Suppressor macrophage treated with lipopolysaccharide for 1 hour (primary cell): ENCODE data around the gene TTC3.

Experiments used
- DNase-seq, 3 donors: peaks; one replicate each; pipeline ENCODE4 v3.0.0-alpha.2; 2020 to 2022

TTC3 gene

DNA sequence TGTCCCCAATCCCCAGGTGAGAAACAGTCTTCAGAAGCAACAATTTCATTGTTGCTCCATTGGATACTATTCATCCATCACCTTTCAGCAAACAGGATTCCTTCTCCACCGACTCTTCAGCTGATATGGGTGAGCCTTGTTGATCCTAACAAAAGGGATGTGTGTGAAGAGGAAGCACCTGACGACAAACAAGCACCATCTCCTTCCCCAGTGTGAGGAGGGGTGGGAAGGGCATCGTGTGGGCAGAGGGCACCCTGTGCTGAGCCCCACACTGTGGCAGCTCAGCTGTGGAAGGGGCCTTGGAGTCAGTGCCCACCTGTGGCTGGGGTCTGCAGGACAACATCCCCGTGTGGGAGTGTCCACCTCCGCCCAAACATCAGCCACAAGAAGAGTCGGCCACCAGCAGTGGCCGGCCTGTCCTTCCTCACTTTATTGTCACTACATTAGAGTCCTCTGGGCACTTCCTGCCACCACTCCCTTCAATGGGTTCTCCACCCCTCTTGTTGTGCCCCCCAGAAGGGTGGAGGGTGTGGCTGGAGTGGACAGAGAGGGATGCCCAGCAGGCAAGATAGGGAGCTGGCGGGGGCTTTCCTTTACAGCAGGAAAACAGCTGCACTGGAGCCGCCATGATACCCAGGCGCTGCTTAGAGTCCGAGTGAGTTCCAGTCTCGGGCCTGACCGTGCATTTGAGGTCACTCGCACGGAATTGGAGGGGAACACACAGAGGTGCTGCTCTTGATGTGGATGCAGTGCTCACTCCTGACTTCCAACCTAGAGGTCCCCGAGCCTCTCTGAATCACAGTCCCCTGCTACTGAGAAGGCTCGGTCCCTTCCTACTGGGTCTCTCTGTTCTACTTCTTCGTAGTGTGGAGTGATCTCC is 153.2 kb downstream of the TTC3 start:
- no peak for DNase-seq

DNA sequence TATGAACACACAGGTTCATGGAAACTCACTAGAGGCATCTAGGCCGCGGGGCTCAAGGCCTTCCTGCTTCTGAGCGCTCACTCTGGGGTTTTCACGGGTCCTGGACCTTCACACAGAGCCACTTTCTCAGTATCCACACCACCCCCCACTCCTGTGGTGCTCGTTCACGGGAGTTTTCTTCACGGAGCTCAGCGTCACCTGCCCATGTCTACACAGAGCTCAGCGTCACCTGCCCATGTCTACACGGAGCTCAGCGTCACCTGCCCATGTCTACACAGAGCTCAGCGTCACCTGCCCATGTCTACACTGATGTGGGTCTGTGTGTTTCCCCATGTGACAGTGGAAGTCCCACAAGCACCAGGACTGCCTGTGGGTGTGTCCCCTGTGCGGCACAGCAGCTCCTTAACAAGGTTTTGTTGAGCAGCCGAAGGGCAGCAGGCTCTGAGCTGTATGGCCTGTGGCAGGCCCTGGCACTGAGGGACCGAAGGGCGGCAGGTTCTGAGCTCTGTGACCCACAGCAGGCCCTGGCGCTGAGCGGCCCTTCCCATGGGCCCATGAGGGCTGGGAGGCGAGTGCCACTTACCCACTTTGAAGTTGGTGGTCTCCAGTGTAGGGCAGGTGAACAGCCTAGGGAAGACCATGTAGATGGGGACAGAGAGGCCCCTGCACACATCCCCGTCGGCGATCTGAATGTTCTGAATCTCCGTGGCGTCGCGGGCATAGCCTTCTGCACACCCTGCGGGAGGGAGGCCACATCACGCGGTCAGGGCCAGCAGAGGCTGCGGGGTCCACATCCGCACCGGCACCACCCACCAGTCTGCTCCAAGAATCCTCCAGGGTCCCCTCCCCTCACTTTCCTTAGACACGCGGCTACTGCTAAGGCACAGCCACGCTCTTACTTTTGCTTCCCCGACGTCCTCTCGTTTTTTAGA is 154.3 kb downstream of the TTC3 start:
- no peak for DNase-seq

DNA sequence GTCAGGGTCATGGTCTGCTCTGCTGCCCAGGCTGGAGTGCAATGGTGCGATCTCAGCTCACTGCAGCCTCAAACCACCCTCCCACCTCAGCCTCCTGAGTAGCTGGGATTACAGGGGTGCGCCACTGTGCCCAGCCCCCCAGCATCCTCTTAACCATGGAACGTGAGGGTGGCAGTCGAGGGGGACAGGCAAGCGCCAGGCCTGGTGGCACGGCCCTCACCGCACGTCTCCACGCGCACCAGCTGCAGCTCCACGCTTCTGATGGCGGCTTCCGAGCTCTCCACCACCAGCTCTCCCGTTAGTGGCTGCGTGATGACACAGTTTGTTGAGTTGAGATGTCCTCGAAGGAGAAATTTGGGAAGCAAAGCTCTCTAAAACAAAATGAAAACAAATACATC is 154.9 kb downstream of the TTC3 start:
- DNase-seq: no peak

DNA sequence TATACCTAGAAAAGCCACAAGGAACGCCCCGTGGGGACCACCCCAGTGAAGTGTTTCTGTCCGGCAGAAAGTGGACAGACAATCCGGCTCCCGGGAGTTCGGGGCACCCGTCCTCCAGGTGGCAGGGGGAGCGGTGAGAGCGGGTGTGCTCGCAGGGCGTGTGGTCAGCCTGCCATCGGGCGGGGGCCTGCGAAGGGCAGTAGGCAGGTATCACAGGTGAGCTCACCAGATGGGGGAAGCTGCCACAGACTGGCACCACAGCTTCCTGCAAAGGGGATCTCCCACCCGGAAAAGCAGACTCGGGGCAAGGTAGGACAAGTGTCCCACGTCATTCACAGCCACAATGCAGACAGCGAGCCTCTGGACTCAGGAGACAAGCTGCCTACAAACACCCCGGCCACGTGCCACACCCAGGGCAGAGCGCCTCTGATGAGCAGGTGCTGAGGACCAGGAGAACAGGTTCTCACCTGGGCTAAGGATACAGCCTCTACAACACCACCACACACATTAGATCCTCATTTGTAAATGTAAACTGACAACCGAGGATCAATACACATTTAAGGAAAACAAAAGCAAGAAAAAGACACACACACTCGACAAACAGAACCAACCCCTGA is 157.7 kb downstream of the TTC3 start:
- DNase-seq: no peak

DNA sequence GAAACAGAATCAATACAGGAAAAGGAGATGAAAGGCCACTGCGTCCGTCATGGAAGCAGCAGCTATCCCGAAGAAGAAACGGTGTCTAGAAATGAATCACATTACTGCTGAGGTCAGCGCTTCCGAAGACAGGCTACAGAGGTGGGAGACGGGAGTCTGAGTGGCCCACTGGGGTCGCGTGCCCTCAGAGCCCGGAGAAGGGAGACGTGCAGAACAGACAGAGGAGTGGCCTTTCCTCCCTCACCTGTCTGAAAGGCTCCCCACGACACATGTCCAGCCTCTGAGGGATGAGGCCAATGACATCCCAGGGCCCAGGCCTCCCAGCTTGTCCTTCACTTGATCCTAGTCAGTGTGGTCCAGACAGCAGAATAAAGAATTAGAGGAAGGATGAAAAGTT is 158.2 kb downstream of the TTC3 start:
- DNase-seq: no peak

DNA sequence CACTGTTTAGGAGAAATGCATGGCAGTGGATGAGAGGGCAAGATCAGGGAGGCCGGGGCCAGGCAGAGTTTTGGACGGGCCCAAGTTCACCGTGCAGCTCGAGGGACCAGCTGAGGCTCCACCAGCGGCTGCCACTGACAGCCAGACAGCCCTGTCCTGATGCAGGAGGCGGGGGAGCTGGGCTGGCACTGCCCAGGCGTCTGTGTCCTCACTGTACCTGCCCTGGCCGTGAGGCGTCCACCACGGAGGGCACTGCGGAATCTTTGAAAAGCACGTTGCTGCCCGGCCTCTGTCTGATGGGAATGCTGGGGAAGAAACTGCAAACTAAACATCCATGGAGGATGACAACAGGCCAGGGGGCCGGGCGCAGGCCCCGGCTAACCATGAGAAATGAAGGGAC is 158.6 kb downstream of the TTC3 start:
- DNase-seq: no peak

DNA sequence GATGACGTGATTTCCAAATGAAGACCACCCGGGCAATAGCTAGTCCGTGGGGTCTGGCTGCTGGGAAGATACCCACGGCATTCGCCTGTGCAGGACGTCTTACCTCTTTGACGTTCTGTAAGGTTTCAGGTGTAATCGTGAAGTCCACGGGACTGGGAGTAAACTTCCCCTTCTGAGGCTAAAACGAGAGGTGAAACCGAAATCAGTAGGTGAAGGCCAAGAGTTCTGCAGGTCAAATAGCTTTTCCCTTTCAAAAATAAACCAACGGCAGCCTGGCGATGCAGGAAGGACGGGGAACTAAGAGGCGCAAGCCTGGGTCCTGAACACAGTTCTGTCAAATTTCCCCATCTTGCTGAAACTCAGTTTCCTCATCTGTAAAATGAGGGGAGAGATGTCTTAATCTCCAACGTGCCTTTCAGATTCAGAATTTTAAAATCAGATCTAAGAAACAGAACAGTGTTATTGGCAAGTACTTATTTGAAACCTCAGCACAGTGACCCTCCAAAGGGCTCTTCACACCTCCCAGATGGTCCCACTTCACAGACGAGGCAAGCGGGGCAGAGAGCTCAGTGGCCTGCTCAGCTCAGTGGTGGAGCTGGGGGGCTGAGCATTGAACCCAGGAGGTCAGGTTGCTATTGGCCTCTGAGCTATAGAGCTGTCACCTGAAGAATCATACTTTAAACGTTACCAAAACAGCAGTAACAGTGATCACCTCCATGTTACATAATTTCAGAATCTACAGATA is 159.4 kb downstream of the TTC3 start:
- no peak for DNase-seq

DNA sequence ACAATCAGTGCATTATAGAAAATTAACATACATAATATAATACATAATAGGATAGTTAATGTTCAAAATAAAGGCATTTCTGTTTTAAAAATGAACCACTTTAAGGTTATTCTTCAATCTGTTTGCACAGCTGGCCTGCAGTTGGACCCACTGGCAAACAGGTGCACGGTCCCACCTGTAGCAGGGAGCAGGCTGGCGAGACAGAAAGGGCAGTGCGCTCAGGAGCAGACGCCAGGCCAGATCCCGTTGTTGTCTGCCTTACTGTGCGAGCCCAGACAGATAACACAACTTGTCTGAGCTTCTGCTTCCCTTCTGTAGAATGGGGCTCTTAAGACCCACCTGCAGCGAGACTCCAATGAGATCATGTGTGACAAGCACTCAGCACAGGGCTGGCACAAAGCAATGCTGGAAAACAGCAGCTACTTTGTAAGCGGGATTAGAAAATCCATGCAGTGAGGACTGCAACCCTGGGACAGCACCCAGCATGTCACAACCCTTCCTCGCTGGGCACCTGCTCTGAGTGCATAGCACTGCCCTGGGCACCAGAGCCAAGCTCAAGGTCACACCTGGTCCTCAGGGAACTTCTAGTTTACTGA is 160.6 kb downstream of the TTC3 start:
- DNase-seq: no peak

DNA sequence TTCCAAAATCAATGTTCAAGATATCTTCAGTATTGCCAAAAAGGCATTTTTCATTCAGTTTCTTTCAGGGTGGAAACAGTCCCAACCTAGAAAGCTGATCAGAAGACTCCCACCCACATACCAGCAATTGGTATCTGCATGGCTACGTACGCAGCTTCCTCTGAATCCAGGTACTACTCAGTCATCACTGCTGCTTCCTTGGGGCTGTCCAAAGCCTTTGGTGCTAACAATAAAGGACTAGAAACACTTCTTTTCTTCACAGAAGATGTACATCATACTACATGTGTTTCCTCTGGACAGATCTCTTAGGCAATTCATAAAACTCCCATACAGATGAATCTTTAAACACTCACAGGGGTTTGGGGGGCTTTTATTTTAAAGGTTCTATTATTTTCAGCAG is 164.3 kb downstream of the TTC3 start:
- no peak for DNase-seq

DNA sequence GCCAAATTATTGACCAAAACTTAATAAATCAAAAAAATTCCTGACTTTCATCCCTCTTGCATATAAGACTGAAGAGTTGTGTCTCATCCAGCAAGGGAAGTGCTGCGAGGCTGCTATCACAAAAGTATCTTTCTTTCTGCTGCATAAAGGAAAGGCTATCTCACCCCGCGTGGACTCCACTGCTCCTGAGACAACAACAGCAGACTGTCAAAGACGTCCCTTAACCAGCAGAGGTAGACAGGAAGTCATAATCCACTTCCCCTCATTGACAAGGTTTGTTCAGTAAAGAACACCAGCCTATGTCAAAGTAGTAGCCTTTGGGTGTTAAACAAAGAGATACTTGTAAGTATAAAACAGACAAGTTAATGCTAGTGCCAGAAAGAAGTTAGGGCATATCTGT is 164.7 kb downstream of the TTC3 start:
- DNase-seq: no peak

DNA sequence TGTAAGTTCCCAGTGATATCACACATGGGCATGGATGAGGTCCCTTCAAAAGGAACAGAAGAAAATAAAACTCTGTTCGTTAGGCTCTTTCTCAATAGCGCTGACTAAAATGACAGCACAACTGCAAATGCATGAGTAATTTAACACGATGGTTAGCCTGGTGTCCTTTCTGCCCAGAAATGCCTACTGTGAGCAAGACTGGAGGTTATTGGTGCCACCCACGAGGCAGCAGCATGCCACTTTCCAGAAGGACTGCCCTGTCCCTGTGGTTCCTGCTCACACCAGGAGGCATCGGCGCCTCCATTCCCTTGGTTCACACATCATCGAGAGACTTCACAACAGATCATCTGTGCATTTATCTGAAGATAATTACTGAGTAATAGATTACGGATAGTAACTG is 167.9 kb downstream of the TTC3 start:
- peak in 2 of 3 donors; percentile 22 to 55 for DNase-seq

DNA sequence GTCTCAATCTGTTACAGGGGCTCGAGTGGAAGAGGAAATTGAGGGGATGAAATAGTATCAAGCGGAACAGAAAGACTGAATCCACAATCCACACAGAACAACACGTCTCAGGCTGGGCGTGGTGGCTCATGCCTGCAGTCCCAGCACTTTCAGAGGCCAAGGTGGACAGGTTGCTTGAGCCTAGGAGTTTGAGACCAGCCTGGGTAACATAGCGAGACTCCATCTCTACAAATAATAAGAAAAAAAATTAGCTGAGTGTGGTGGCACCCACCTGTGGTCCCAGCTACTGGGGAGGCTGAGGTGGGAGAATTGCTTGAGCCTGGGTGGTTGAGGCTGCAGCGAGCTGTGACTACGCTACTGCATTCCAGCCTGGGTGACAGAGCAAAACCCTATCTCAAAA is 168.4 kb downstream of the TTC3 start:
- no peak for DNase-seq

DNA sequence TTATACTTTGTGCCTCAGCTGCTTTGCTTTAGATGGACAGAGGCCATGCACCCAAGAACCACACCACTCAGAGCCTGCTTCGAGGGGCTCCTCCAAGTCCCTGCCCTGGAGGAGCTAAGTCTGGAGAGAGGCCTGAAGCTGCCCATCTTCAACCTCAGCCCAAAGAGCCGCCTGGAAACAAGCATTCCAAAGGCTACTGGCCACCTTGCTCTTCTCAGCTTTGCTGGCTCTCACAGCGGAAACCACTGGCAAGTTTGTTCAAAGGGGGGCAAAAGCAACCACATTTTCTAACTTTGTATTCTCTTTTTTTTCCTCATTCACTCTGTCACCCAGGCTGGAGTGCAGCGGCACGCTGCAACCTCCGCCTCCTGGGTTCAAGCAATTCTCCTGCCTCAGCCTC is 170.9 kb downstream of the TTC3 start:
- DNase-seq: no peak

DNA sequence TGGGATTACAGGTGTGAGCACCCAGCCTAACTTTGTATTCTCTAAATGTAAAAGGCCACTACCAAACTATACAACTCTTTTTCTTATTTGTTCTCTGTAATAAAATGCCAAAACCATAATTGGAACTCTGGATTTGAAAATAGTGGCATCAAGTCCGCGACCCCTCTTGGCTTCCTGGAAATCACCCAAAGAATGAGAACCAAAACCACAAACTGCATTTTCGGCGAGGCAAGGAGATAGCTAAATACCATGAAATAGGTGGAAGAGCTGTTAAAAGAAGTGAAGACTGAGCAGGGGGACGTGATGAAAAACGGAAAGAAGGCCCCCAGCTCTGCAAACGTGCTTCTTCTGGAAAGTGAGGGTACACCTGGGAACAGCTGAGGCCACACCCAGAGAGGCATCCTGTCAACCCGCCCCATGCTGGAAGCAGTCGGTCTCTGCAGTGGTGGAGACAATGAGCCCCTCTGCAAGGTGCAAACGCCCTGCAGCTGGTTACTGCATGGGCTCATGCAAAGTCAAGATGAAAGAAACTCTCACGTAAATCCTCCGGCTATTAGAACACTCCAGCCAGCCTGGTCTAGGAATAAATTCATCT is 171.5 kb downstream of the TTC3 start:
- no peak for DNase-seq

DNA sequence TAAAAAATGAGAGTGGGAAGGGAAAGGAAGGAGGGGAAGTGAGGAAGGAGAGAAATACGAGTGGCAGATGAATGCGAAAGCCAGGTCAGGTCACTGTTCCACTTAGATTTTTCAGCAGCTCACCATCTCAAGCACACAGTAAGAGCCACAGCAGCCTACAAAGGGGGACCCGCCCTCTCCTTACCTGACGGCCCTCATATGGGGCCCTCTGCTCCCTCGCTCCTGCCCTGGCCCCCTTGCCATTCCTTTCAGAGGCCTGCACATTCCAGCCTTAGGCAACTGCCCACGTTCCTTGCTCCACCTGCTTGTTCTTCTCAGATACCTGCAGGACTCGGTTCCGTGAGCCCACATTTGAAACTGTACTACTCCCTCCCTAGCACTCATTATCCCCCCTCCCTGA is 172.1 kb downstream of the TTC3 start:
- no peak for DNase-seq

DNA sequence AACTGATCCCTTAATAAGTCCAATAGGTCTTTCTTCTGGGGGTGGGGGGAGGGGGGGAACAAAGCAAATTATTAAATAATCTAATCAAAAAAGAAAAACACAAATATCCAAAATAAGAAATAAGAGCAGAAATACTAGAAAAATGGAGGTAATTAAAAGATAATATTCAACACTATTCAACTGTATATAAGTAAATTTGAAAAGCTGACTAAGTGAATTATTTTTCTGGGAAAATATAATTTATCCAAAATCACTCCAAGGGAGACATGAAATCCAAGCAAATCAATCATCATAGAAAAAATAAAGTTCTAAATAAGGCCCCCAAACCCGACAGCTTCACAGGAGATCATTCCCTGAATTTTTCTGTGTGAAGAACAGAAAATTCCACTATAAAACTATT is 175.2 kb downstream of the TTC3 start:
- DNase-seq: no peak

DNA sequence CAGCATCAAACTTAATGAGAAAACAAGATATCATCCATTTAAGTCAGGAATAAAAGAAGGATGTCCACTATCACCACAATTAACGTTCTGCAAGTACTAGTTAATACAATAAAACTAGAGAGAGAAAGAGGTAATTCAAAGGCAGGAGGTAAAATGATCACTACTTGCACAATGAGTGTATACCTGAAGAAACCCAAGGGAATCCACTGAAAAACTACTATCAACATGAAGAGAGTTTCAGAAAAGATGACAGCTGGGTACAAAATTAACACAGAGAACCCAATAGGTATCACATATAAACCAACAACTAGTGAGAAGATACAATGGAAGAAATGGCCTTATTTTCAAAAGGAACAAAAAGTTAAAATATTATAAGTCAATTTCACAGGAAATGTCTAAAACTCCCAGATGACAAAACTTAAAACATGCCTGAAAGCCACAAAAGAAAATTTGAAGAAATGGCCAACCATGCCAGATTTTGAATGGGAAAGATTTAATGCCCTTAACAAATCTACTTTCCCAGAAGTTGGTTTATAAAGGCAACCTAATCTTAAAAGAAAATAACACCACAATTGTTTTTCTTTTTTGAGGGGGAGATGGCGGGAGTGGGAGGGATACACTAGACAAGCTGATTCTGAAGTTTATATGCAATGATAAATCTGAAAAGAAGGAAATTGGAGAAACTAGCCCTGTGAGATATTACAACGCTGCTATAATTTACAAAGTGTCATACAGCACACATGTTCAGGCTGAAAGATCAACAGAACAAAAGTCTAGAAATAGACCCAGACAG is 176.3 kb downstream of the TTC3 start:
- no peak for DNase-seq

DNA sequence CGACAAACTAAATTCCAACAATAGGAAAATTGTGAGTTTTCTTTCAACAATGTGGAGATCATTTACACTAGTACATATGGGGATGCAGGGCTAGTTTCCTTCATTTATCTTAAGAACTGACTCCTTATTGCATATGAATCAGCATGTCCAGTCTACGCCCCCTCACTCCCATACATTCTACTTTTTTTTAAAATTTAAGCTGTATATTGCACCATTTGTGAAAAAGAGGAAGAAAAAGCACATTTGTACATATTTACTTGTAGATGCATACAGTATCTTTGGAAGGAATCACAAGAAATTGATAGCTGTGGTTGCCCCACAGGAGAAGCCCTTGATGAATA is 178.2 kb downstream of the TTC3 start:
- DNase-seq: peak; percentile 69 to 91 (median 86)
